ENCODE measurements around the gene LCN10.

The LCN10 gene

GRCh38 chr9:136745389-136746154, 2.8 kb upstream of the LCN10 start:
- no peak overlapping the region for H3K4me3 ChIP-seq (ENCODE audit: low read length in 2 of 2)
- H3K27ac ChIP-seq (ENCODE audit: low read length): no peak overlapping the region
- no peaks in the 10 kb centered on the region for H3K9me3 ChIP-seq (ENCODE audit: control insufficient read depth in 2 of 2, low read length in 2 of 2)
- H3K9ac ChIP-seq (ENCODE audit: low read length in 2 of 2): no peak overlapping the region
- H3K4me1 ChIP-seq (ENCODE audit: control insufficient read depth, insufficient read depth, low read length): peaks cover 2% of the 10 kb centered on the region
- no peaks in the 10 kb centered on the region for H3K36me3 ChIP-seq (ENCODE audit: control insufficient read depth in 2 of 2, insufficient read depth in 2 of 2, low read length in 2 of 2)
- H3K27me3 ChIP-seq (ENCODE audit: control insufficient read depth in 1 of 2, insufficient read depth in 2 of 2, low read length in 2 of 2): peaks cover 29 to 30% of the 10 kb centered on the region in 2 donors

GRCh38 chr9:136744773-136745172, 2.0 kb upstream of the LCN10 start:
- no peaks in the 10 kb centered on the region for H3K36me3 ChIP-seq (ENCODE audit: control insufficient read depth in 2 of 2, insufficient read depth in 2 of 2, low read length in 2 of 2)
- no peak overlapping the region for H3K4me3 ChIP-seq (ENCODE audit: low read length in 2 of 2)
- no peak overlapping the region for H3K27ac ChIP-seq (ENCODE audit: low read length)
- H3K27me3 ChIP-seq (ENCODE audit: control insufficient read depth in 1 of 2, insufficient read depth in 2 of 2, low read length in 2 of 2): peaks cover 30 to 32% of the 10 kb centered on the region in 2 donors
- no peaks in the 10 kb centered on the region for H3K9me3 ChIP-seq (ENCODE audit: control insufficient read depth in 2 of 2, low read length in 2 of 2)
- peaks cover 2% of the 10 kb centered on the region for H3K4me1 ChIP-seq (ENCODE audit: control insufficient read depth, insufficient read depth, low read length)
- H3K9ac ChIP-seq (ENCODE audit: low read length in 2 of 2): no peak overlapping the region

DNA sequence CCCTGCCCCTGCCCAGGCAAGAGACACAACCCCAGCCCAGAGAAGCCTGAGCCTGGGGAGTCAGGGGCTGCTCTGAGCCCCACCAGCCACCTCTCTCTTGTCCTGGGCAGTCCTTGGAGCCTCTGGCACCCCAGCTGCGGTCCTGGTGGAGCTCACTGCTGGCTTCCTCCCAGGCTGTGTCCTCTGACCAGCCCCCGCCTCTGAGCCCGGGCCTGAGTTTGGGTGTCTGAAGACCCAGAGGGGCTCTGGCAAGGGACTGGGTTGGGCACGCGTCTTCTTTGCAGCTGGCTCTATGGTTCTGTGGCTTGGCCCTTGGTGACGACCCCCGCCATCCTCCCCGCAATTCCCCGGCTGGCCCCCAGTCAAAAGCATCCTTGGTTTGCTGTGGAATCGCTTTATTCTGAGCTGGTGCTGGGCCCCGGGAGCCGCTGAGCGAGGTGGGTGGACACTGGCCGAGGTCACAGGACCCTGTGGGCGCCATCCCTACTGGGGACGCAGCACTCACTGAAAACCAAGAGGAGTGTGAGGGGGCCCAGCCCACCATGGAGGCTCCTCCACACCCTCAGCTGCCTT, 985 bp upstream of the LCN10 start:
- H3K27me3 ChIP-seq (ENCODE audit: control insufficient read depth in 1 of 2, insufficient read depth in 2 of 2, low read length in 2 of 2): peaks cover 30 to 32% of the 10 kb centered on the region in 2 donors
- no peak overlapping the region for H3K4me3 ChIP-seq (ENCODE audit: low read length in 2 of 2)
- no peak overlapping the region for H3K27ac ChIP-seq (ENCODE audit: low read length)
- H3K9me3 ChIP-seq (ENCODE audit: control insufficient read depth in 2 of 2, low read length in 2 of 2): no peaks in the 10 kb centered on the region
- H3K9ac ChIP-seq (ENCODE audit: low read length in 2 of 2): no peak overlapping the region
- no peaks in the 10 kb centered on the region for H3K36me3 ChIP-seq (ENCODE audit: control insufficient read depth in 2 of 2, insufficient read depth in 2 of 2, low read length in 2 of 2)
- H3K4me1 ChIP-seq (ENCODE audit: control insufficient read depth, insufficient read depth, low read length): peaks cover 2% of the 10 kb centered on the region

DNA sequence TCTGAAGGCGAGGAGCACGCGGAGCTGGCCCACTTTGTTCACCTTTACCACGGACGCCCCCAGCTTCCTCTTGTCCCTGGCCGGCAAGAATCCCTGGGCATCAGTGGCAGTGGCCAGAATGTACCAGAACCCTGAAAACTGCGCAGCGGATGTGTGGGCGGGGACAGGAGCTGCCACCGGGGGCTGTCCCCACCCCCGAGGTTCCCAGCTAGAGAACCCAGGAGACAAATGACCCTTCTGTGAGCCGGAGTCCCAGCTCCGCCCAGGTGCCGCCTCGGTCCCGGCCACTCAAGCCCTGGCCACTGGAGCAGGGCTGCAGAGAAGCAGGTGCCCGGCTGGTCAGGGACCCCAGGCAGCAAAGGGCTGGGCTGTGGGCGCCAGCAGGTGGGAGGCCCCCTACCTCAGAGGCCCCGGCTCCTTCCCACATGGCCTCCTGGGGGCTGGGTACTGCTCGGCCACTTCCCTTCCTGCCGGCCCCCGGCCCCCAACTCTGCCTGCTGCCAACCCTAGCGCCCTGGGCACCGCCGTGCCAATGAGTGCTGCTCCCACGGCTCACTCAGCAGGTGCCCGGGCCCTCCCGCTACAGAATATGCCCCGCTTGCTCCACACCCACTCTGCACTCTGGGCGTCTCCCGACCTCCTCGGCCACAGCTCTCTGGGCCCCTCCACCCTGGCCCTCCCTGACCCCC, 713 bp downstream of the LCN10 start:
- Histone ChIP-seq H3K9ac (ENCODE audit: low read length in 2 of 2) (no peak overlapping the region), H3K4me1 (ENCODE audit: control insufficient read depth, insufficient read depth, low read length) (peaks cover 2% of the 10 kb centered on the region), H3K27ac (ENCODE audit: low read length) (no peak overlapping the region), H3K4me3 (ENCODE audit: low read length in 2 of 2) (no peak overlapping the region), H3K27me3 (ENCODE audit: control insufficient read depth in 1 of 2, insufficient read depth in 2 of 2, low read length in 2 of 2) (peaks cover 27 to 30% of the 10 kb centered on the region in 2 donors), H3K9me3 (ENCODE audit: control insufficient read depth in 2 of 2, low read length in 2 of 2) (no peaks in the 10 kb centered on the region), H3K36me3 (ENCODE audit: control insufficient read depth in 2 of 2, insufficient read depth in 2 of 2, low read length in 2 of 2) (no peaks in the 10 kb centered on the region)

- no peak overlapping the region for H3K4me3 ChIP-seq (ENCODE audit: low read length in 2 of 2)
- no peak overlapping the region for H3K27ac ChIP-seq (ENCODE audit: low read length)
Observed at GRCh38 chr9:136740971-136741882, 1.5 kb downstream of the LCN10 start.

DNA sequence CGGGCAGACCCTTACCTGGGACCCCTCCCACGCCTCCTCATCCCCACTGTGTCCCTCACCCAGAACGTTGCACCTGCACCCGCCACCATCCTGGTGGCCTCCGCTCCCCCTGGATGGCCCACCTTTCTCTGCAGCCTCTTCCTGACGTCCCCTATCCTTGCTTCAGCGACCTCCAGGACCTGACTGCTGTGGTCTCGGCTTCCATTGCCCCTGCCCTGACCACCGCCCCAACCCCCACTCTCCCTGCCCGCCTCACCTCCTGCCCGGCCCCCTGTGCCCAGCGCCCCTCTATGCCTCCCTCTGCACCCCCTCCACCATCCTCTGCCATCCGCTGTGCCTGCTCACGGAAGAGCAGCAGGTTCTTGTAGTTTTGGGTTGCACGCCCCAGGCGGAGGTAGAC, 2.2 kb downstream of the LCN10 start:
- Histone ChIP-seq H3K36me3 (ENCODE audit: control insufficient read depth in 2 of 2, insufficient read depth in 2 of 2, low read length in 2 of 2) (no peaks in the 10 kb centered on the region), H3K9me3 (ENCODE audit: control insufficient read depth in 2 of 2, low read length in 2 of 2) (no peaks in the 10 kb centered on the region), H3K27ac (ENCODE audit: low read length) (no peak overlapping the region), H3K4me3 (ENCODE audit: low read length in 2 of 2) (no peak overlapping the region), H3K9ac (ENCODE audit: low read length in 2 of 2) (no peak overlapping the region), H3K27me3 (ENCODE audit: control insufficient read depth in 1 of 2, insufficient read depth in 2 of 2, low read length in 2 of 2) (peaks cover 27 to 30% of the 10 kb centered on the region in 2 donors), H3K4me1 (ENCODE audit: control insufficient read depth, insufficient read depth, low read length) (peaks cover 2% of the 10 kb centered on the region)

More at GRCh38 chr9:136740971-136741882, 1.5 kb downstream of the LCN10 start:
- H3K9ac ChIP-seq (ENCODE audit: low read length in 2 of 2): no peak overlapping the region
- no peaks in the 10 kb centered on the region for H3K9me3 ChIP-seq (ENCODE audit: control insufficient read depth in 2 of 2, low read length in 2 of 2)
- H3K27me3 ChIP-seq (ENCODE audit: control insufficient read depth in 1 of 2, insufficient read depth in 2 of 2, low read length in 2 of 2): peaks cover 27 to 30% of the 10 kb centered on the region in 2 donors
- peaks cover 2% of the 10 kb centered on the region for H3K4me1 ChIP-seq (ENCODE audit: control insufficient read depth, insufficient read depth, low read length)
- no peaks in the 10 kb centered on the region for H3K36me3 ChIP-seq (ENCODE audit: control insufficient read depth in 2 of 2, insufficient read depth in 2 of 2, low read length in 2 of 2)

- H3K36me3 ChIP-seq (ENCODE audit: control insufficient read depth in 2 of 2, insufficient read depth in 2 of 2, low read length in 2 of 2): no peaks in the 10 kb centered on the region
- H3K9ac ChIP-seq (ENCODE audit: low read length in 2 of 2): no peak overlapping the region
- no peaks in the 10 kb centered on the region for H3K9me3 ChIP-seq (ENCODE audit: control insufficient read depth in 2 of 2, low read length in 2 of 2)
- H3K27me3 ChIP-seq (ENCODE audit: control insufficient read depth in 1 of 2, insufficient read depth in 2 of 2, low read length in 2 of 2): peaks cover 27 to 30% of the 10 kb centered on the region in 2 donors
- peaks cover 2% of the 10 kb centered on the region for H3K4me1 ChIP-seq (ENCODE audit: control insufficient read depth, insufficient read depth, low read length)
- H3K4me3 ChIP-seq (ENCODE audit: low read length in 2 of 2): no peak overlapping the region
- no peak overlapping the region for H3K27ac ChIP-seq (ENCODE audit: low read length)
Observed at GRCh38 chr9:136740069-136740468, 2.7 kb downstream of the LCN10 start.

GRCh38 chr9:136739509-136739908, 3.2 kb downstream of the LCN10 start:
- H3K9me3 ChIP-seq (ENCODE audit: control insufficient read depth in 2 of 2, low read length in 2 of 2): no peaks in the 10 kb centered on the region
- no peak overlapping the region for H3K27ac ChIP-seq (ENCODE audit: low read length)
- H3K4me3 ChIP-seq (ENCODE audit: low read length in 2 of 2): no peak overlapping the region
- peaks cover 2% of the 10 kb centered on the region for H3K4me1 ChIP-seq (ENCODE audit: control insufficient read depth, insufficient read depth, low read length)
- H3K9ac ChIP-seq (ENCODE audit: low read length in 2 of 2): no peak overlapping the region
- peaks cover 27 to 30% of the 10 kb centered on the region in 2 donors for H3K27me3 ChIP-seq (ENCODE audit: control insufficient read depth in 1 of 2, insufficient read depth in 2 of 2, low read length in 2 of 2)
- no peaks in the 10 kb centered on the region for H3K36me3 ChIP-seq (ENCODE audit: control insufficient read depth in 2 of 2, insufficient read depth in 2 of 2, low read length in 2 of 2)

- Histone ChIP-seq H3K9ac (ENCODE audit: low read length in 2 of 2) (no peak overlapping the region), H3K9me3 (ENCODE audit: control insufficient read depth in 2 of 2, low read length in 2 of 2) (no peaks in the 10 kb centered on the region), H3K36me3 (ENCODE audit: control insufficient read depth in 2 of 2, insufficient read depth in 2 of 2, low read length in 2 of 2) (no peaks in the 10 kb centered on the region), H3K4me1 (ENCODE audit: control insufficient read depth, insufficient read depth, low read length) (peaks cover 2% of the 10 kb centered on the region), H3K27ac (ENCODE audit: low read length) (no peak overlapping the region), H3K4me3 (ENCODE audit: low read length in 2 of 2) (no peak overlapping the region), H3K27me3 (ENCODE audit: control insufficient read depth in 1 of 2, insufficient read depth in 2 of 2, low read length in 2 of 2) (peaks cover 26 to 29% of the 10 kb centered on the region in 2 donors)
Observed at GRCh38 chr9:136738960-136739359, 3.8 kb downstream of the LCN10 start.

DNA sequence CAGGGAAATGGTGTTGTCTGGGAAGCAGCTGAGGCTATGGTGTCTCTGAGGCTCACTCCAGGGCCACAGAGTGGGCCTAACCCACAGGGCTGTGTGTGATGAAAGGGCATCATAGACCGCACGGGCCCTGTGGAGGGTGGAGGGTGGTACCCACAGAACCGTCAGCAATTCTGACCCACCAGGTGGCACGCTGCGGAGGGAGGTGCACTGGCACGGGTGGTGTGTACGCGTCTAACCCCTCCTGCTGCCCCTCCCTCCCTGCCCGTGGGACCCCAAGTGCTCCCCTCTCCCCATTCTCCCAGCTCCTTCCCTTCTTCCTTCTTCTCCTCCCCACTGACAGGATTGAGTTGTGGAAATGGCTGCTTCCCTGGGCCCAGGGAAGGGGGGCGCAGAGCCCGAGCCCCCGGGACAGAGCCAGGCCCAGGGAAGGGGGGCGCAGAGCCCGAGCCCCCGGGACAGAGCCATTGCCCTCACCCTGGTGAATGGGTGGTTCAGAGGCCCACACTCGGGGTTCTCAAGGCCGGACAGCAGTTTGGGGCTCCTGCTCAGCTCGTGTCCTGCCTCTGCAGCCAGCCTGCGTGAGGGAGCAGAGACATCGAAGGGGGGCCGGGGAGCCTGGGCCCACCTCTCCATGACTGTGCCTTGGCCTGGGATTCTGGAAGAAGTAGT, 6.8 kb downstream of the LCN10 start:
- Histone ChIP-seq H3K9me3 (ENCODE audit: control insufficient read depth in 2 of 2, low read length in 2 of 2) (no peaks in the 10 kb centered on the region), H3K9ac (ENCODE audit: low read length in 2 of 2) (no peak overlapping the region), H3K4me3 (ENCODE audit: low read length in 2 of 2) (no peak overlapping the region), H3K4me1 (ENCODE audit: control insufficient read depth, insufficient read depth, low read length) (no peaks in the 10 kb centered on the region), H3K36me3 (ENCODE audit: control insufficient read depth in 2 of 2, insufficient read depth in 2 of 2, low read length in 2 of 2) (no peaks in the 10 kb centered on the region), H3K27me3 (ENCODE audit: control insufficient read depth in 1 of 2, insufficient read depth in 2 of 2, low read length in 2 of 2) (peaks cover 4% of the 10 kb centered on the region in 2 donors), H3K27ac (ENCODE audit: low read length) (no peak overlapping the region)
